ENCODE data around the gene MSI2.

Gene MSI2

DNA sequence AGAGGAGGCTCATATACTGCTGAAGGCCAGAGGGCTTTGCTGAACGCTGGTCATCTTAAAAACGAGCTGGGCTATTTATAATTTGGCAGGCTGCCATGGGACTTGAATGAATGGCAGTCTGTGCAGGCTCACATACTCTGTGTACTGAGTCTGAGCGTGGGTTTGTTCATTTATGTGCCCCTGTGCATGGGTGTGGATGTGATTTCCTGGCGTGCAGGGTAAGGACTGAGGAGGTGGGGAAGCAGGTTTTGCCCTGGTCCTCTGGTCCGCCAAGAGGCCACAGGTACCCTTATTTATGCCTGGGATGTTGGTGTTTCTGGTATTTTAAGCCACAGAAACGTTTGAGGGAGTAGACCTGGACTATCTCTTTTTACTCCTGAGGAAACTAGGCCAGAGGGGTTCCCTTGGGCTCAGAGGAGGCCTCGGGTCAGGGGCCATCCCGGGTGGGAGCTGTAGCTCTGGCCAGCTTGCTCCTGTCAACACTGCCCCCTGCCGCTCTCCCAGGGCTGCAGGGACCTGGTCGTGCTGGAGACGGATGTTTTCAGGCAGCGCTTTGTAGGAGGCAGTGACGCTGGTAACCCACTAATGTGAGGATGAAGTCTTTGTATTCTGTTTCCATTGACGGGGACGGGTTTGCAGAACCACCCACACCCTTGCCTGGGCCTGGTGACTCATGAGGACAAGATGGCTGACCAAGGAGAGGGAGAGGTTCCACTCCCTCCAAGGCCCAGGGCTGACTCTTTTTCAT lies 184.4 kb downstream of the MSI2 start:
- DNase-seq (ENCODE audit: low spot score): peak; percentile 75

DNA sequence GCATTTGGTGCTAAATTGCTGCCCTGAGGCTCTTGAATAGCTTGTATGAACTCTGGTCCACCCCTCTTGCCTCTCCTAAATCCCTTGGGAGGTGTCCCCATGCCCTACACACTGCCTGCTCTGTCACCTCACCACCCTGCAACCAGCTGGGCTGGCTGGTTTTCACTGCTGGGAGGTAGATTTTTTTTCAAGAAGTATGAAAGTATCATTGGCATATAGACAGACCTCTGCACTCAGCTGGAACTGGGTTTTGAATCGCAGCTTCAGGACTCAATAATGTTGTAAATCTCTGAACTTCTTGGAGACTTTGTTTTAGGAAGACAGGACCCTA lies 184.9 kb downstream of the MSI2 start:
- no peak for DNase-seq (ENCODE audit: low spot score)

DNA sequence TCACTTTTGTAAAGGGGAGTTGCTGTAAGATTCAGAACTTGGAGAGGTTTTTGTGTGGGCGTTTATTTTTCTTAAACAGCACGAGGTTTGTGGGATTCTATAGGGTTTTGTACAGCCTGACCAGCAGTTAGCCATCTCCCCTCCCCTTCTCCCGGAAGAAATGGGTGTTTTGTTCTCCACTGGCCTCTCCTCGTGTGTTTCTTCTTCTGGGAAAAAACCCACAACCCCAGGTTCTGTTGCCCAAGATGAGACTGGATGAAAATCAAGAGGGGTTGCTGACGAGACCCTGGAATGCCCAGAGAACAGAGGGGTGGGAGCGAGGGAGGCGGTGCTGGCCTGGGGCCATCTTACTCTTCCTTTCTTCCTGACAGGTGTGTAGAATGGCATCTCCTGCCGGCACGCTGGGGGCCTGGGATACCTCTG lies 186.1 kb downstream of the MSI2 start:
- no peak for DNase-seq (ENCODE audit: low spot score)

DNA sequence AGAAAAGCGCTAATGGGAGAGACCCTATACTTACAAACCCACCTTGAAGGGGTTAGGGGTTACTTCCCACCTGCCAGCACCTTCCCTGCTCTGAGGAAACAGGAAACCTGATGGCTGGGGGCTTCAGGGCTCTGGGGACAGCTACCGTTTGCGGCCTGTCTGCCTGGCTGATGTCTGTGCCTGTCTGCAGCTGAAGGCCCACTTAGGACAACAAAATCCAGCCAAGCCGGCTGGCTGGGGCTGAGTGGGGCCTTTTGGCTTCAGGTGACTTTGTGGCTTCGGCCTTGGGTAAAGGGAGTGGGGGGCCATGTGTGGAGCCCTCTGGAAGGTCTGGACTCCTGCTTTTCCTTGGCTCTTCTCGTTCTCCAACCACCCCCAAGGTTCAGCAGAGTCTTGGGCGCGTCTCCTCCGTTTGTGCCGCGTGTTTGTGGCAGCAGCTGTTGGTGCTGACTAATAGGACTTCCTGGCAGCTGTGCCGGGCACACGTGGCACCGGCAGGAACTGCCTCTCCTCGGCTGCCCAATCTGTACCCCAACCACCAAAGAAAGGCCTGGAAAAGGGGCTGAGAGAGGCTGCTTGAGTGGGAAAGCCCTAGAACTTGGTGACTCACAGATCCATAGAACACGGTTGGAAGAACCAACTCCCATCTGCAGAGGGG lies 186.7 kb downstream of the MSI2 start:
- peak; percentile 59 for DNase-seq (ENCODE audit: low spot score)

DNA sequence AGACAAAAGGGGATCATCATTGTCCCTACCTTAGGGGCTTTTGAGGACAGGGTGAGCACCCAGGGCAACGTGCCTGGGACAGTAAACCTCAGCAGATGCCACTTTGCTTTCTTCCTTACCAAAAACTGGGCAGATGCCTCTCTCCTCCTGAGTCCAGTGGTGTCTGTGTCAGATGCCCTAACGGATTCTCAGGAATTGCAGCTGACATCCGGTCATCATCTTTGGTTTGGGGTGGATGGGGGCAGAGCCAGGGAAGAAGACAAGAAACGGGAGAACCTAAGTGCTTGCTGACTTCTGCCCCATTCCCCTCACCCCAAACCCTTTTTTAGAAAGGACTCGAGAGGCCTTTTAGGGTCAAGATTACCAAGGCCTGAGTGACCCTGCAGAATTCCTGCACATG lies 187.5 kb downstream of the MSI2 start:
- no peak for DNase-seq (ENCODE audit: low spot score)

DNA sequence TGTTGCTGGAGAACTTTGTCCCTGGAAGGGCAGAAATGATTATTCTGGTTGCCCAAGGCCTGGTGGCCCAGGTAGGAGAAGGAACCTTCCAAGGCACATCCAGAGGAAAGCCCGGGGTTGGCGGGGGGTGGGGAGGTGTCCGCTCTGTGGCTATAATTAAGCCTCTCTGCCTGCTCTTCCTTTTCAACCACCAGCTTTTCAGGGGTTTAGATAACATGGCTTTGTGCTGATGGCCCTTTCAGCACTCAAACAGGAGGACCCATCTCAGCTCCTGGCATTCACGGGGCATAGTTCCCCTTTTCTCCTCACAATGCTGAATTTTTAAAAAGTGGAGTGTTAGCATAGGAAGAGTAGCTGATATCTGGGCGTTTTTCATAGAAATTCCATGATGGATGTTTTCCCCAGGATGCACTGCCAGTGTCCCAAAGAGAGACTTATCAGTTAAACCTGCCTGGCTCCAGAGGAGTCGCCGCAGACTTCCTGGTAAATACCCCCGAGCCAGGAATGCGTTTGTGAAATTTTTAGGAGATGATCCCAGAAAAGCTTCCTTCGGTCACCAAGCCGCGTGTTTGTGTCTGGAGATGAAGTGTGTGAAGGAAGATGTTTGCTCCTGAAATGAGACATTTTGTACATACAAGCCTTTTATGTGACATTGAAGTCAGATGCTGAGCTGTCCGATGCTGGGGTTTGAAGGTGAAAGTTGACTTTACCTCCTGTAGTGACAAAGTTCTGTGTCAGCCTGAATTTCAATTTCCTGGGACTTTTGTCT lies 188.5 kb downstream of the MSI2 start:
- peak; percentile 44 for DNase-seq (ENCODE audit: low spot score)

DNA sequence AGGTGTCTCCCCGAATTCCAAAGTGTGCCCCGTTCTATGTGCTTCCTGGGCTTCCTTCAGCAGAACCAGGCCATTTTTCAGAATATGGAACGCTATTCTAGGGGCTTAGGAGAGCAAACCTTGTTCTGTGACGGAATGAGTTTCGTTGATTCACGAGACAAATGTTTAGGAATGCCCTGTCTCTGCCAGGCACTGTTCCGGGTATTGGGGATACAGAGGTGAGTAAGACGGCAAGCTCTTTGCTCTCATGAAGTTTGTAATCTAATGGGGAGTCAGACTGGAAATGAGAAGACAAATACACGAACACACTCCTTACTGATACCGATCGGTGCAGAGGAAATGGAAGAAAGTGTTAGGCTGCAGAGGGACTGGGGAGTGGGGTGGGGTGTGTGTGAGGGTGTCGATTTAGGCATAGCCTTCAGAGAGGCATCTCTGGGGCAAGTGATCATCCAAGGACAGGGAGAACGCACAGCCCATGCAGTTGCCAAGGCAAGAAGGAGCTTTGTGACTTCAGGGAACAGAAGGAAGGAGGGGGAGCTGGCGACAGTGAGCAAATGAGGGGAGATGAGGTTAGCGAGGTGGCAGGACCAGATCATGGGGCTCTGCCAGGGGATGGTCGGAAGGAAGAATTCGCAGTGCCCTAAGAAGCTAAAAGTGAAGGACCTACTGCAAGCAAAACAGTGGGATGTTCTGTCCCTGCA lies 189.6 kb downstream of the MSI2 start:
- no peak for DNase-seq (ENCODE audit: low spot score)

DNA sequence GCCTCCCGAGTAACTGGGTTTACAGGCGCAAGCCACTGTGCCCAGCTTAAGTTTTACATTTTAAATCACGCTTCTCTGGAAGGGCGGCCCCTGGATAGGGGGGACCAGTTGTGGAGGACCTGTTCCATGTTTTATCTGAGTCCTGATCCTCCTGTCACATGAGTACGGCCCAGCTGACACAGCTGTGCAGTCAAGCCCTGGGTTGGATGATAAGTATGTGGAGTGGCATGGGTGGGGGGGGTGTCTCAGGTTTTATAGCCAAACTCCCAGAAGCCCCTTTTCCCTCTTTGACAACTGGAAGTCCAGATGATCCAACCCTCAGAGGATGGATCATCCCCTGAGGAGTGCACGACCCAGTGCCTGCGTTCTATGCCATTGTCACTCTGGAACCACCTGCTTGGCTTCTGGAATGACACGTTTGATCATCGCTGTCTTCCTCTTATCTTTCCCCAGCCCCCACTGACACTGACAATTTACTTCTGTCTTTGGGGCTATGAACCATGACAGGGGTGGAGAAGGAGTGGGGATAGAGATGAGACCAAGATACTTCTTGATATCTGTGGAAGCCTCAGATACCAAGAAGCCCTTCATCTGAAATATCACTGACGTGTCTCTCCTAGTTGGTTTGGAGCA lies 191.2 kb downstream of the MSI2 start:
- DNase-seq (ENCODE audit: low spot score): no peak

DNA sequence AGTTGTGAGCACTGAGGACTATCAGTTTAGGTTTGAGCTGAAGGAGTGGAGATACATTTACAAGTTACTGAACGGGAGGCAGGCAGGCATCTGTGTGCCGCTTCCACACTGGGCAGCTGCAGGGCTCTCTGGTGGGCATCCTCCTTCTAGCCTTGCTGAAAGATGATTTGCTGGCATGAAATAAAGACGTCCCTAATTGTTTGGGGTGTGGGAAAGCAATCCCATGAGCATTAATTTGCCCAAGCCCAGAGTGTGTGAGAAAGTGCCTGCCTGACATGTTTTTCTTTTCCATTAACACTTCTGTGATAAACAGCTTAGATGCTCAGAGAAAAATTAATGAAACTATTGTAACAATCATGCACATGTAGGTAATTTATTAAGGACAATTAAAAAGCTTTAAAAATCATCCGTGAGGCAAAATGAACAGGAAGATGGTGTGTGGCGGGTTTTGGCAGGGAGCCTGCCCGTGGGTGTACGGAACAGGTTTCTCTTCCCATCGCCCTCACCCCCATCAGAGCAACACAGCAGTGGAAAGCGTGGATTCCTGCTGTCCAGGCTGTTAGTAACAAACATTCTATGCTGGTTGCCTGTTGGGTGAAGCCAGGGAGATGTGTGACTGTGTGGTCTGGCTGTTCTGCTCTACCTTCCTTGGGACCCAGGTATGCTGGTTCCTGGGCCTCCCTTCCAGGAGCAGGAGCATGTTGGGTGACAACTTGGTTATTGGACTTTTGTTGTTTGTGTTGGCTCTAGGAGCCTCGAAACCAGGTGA lies 191.9 kb downstream of the MSI2 start:
- DNase-seq (ENCODE audit: low spot score): no peak

DNA sequence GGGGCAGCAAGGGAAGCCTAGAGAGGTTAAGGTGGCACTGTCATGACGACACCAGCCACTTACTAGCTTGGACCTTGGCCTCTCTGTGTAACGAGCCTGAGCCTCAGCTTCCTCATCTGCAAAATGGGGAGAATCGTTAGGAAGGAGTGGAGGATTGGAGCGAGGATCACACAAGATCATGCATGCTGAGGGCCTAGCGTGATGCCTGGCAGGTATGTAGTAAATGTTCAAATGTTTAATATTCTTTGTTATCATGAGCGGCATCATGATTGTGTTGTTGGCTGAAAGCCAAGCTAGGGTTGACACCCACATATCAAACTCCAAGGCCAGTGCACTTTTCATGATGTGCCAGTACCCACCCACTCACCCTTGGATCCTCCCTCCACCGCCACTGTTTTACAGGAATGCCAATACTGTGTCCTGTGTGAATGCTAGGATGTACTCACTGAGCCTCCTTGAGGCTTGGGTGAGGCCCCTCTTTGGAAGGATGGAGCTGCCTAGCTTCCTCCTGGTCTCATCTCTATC lies 192.5 kb downstream of the MSI2 start:
- no peak for DNase-seq (ENCODE audit: low spot score)

DNA sequence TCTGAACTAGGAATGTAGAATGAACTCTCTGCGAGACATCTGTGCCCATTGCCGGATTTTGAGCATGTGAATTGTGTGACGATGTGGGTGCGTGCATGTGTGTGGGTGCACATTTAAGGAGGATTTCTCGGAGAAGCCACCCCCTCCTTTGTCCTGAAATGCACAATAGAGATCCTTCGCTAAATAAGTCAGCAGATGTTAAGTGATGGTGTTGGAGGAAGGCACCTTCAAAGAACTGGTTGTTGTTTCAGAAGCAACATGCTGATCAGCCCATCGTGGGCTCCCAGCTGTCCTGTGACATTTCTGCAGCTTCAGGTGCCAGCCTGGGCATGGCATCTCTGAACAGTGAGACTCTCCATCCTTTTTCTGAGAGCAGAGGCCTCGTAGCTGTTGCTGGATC lies 194.9 kb downstream of the MSI2 start:
- no peak for DNase-seq (ENCODE audit: low spot score)

DNA sequence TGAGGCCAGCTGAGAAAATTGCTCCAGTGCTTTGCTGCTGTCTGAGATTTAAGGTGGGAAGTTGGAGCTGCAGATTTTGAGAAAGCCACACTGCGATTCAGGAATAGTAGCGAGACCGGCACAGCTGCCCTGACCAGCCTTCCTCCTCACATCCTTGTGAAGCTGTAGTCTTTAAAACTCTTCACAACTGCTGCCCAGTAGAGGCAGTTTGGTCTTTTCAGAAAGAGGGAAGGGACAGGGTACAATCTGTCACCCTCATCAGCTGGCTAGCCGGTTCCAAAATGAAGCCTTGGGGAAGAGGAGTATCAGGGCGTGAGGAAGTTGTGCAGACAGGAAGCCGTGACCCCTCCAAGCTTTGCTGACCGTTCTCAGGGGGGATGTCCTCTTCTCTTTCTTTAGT lies 195.3 kb downstream of the MSI2 start:
- DNase-seq (ENCODE audit: low spot score): no peak

DNA sequence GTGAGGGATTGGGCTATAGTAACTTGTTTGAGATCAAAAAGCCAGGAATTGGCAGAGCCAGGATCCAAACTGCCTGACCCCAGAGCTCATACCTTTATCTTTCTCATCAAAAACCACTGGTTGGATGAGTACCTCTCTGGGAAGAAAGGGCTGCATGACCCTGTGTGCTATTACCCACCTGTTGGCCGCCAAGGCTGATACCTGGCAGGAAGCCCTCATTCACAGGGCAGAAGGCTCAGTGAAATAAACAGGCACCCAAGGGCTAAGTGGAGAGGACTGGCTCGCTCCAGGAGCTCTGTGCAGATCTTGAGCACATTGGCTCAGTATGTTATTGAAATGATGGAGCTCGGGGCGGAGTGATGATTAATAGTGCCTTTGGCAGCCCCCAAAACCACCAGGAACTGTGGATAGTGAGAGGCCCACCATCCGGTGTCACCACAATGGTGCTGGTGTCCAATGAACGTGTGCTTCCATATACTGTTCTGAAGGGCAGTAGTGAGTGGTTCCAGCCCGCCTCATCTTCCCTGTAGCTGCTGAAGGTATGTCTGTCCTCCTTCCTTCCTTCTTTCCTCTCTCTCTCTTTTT lies 197.6 kb downstream of the MSI2 start:
- no peak for DNase-seq (ENCODE audit: low spot score)

DNA sequence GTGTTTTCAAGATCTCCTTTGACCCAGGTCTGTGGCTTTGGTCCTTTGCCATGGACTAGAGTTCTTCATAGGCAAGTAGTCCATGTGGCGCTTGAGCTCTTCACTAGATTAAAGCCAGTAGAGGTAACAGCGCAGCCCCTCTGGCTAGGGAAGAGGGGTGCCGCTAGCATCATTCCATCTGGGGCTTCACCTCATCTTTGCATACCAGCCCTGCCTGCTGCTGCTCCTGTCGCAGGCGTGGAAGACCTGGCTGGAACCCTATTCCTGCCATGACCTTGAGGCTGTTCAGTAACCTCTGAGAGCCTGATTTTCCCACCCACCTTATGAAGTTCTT lies 198.4 kb downstream of the MSI2 start:
- no peak for DNase-seq (ENCODE audit: low spot score)

DNA sequence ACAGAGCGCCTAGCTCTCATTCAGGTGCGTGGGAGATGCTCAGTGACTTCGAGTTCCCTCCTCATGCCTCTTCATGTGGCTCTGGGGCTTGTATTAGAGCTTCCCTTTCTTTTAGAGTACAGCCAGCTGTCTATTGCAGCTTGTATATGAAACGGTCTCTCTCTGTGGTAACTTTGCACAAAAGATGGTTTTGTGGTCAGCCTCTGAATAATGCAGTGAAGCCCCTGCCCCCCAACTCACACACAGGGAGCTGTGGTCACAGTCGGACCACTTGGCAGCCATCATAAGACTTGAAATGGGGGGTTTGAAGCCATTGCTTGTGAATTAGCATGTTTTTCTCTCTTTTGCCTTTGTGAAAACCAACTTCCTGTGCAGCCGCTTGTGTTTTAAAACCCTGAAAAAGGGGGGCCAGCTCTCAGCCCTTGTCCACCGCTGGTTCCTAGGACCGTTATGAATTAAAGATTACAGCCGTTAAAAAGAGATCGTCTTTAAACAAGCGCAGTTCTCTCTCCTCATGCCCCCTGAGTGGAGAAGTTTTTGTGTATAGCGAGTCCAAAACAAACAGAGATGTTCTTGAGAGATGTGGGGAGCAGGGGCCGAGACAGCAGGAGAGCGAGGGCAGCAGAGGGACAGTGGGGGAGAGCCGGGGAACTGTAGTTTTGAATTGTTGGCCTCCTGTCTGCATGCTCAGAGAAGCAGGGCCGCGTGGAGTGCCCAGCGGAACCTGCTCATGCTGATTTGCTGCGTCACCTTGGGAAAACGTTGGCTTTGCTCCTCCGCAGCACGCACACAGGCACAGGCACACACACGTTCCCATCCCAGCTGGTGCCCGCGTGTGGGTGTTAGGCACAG lies 199.0 kb downstream of the MSI2 start:
- no peak for DNase-seq (ENCODE audit: low spot score)

DNA sequence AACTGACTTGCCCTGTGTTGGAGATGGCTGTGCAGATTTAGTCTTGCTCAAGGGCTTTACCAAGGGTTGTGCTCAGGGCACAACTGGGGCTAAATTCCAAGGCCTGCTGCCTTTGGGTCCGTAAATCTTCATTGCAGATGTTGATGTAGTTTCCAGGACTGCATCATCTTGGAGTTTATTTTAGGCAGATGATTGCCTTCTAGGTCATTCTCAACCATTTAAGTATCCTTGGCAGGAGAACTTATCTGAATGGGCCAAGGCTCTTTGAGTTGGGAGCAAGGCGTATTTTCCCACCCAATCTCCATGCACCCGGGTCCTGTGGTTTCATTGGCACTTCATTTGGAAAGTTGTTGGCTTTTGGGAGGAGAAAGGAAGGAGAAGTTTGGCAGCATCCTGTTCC lies 200.3 kb downstream of the MSI2 start:
- DNase-seq (ENCODE audit: low spot score): no peak

DNA sequence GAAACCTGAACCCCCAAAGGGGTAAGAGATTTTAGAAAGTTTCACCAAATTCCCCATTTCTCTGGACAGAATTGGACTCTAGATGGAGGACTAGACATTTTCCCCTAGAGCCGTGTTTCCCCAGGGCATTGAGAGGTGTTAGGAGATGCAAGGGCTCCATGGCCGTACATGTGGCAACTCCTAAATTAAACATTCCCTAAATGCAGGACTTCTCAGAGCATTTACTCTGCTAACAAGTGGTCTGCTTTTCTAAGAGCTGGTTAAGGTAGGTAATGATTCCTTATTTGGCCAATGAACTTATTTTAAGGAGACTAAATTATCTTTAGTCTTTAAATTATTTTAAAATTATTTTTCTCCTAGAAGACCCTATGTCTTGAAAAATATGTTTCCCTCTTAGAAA lies 200.9 kb downstream of the MSI2 start:
- DNase-seq (ENCODE audit: low spot score): no peak

DNA sequence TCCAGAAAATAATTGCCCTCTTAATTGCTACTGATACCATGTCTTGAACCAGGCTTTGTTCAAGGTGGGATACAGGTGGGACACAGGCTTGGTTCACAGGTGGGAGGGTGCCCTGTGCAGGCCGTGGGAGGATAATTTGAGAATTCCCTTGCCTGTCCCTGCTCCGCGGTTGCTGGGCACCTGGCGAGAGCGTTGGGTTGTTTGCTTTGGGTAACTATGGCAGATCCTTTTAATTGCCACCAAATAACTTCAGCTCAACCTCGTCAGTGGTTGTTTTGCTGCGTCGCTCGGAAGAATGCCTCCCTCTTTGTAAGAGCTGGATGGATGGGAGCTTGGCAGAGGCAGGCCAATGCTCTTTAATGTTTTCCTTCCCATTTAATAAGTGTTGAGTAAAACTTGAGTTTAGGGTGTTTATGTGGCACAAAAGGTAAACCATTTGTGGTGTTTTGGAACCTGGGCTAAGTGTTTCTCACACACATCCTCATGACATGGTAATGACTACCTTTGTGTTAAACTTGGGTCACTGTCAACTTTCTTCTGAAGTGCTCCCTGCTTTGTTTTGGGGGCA lies 202.5 kb downstream of the MSI2 start:
- DNase-seq (ENCODE audit: low spot score): no peak

DNA sequence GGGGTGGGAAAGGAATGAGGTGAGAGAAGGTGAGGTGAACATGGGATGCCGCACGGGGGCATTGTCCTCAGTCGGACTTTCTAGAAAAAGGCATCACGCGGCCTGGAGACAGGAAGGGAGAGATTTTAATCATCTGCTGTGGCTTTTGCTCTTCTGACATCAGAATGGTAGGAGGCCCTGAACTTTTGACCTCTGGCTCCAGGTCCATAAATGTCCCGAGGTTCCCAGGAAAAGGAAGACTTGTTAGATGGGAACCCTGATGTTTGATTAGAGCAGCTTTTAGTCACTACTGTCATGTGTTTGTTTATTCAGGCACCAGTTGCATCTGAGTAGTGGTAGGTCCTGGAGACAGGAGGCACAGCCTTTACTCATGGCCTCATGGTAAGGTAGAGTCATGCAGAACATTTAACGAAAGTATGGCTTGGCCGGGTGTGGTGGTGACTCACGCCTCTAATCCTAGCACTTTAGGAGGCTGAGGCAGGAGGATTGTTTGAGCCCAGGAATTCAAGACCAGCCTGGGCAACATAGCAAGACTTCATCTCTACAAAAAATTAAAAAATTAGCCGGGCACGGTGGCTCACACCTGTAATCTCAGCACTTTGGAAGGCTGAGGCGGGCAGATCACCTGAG lies 203.1 kb downstream of the MSI2 start:
- peak; percentile 93 for DNase-seq (ENCODE audit: low spot score)
